ENCODE results near the gene AGMO. TPM values are rescaled to one million over a fixed set of nuclear protein-coding genes. Genes with fewer than 3 reads are reported as not detected.

AGMO gene
- total and polyA plus RNA-seq, 10 of the 15 experiments (the other 5 are each of a cell fraction or from before 2014, with no cell fraction given), result 0.11 to 0.29 TPM; not detected in 8

DNA sequence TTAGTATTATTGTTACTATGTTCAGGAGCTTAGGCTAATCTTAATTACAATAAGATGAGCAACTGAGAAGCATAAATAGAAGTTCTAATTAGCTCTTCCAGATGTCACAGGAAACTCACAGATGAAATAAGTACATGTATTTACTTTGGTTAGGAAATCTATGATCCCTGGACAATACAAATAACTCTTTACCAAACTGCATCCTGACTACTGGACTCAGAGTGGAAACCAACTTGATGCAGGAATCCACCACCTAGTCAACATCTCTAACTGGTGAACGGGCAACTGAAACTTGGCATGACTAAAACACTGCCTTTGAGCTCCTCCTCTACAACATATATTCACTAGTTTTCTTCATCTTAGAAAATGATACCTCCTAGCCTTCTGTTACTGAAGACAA lies 193.2 kb downstream of the AGMO start:
- WGBS (ENCODE audit: insufficient coverage, insufficient replicate concordance, low lambda C conversion rate, missing lambda C conversion rate), result 0% methylated on average over 1 of the region's 1 CpG

More for the DNA sequence above, 193.2 kb downstream of the AGMO start:
- FAIRE-seq (no peak), DNase-seq (ENCODE audit: low read depth, low spot score) (no peak), ATAC-seq (no peak)
- H3K27me3 ChIP-seq (replicated peaks in 1 of 2; ENCODE audit: control insufficient read depth in 2 of 2, insufficient read depth in 2 of 2, low read length in 1 of 2), result no peaks in the 10 kb centered on the region
- in situ Hi-C loops (cut with MboI), result no loop called here
- SMC1A ChIA-PET (ENCODE audit: uncharacterized antibody, unreplicated experiment), result no interaction called here
- POLR2A ChIA-PET, result interaction anchor here (1.5 kb wide), 1 partner anchor 9 kb away, joined by 3 read pairs; no protein-coding TSS in a partner anchor
- RAD21 ChIA-PET (ENCODE audit: unreplicated experiment), result no interaction called here
- no peak overlapping the region for H3K9ac ChIP-seq (ENCODE audit: control insufficient read depth, insufficient read depth, low read length)
- TF ChIP-seq LARP7 (IDR thresholded peaks at IDR 0.05) (no peak), FOXK2 (IDR thresholded peaks at IDR 0.05) (no peak), BMI1 (IDR thresholded peaks at IDR 0.05; ENCODE audit: borderline replicate concordance) (no peak), IRF4 (IDR thresholded peaks at IDR 0.05; ENCODE audit: low read depth, low read length) (no peak), ZNF622 (IDR thresholded peaks at IDR 0.05) (no peak), BCL11A (IDR thresholded peaks at IDR 0.05; ENCODE audit: low read depth, low read length) (no peak), IKZF2 (IDR thresholded peaks at IDR 0.05) (no peak), SUPT20H (IDR thresholded peaks at IDR 0.05; ENCODE audit: borderline replicate concordance, control insufficient read depth, low read depth, low read length) (no peak)
- TF ChIP-seq, protein P1, sequence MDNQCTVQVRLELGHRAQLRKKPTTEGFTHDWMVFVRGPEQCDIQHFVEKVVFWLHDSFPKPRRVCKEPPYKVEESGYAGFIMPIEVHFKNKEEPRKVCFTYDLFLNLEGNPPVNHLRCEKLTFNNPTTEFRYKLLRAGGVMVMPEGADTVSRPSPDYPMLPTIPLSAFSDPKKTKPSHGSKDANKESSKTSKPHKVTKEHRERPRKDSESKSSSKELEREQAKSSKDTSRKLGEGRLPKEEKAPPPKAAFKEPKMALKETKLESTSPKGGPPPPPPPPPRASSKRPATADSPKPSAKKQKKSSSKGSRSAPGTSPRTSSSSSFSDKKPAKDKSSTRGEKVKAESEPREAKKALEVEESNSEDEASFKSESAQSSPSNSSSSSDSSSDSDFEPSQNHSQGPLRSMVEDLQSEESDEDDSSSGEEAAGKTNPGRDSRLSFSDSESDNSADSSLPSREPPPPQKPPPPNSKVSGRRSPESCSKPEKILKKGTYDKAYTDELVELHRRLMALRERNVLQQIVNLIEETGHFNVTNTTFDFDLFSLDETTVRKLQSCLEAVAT (IDR thresholded peaks at IDR 0.05), result no peak
- TF ChIP-seq, protein P2, sequence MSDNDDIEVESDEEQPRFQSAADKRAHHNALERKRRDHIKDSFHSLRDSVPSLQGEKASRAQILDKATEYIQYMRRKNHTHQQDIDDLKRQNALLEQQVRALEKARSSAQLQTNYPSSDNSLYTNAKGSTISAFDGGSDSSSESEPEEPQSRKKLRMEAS (IDR thresholded peaks at IDR 0.05; ENCODE audit: low read depth, low read length), result no peak
- TF ChIP-seq, protein P3, sequence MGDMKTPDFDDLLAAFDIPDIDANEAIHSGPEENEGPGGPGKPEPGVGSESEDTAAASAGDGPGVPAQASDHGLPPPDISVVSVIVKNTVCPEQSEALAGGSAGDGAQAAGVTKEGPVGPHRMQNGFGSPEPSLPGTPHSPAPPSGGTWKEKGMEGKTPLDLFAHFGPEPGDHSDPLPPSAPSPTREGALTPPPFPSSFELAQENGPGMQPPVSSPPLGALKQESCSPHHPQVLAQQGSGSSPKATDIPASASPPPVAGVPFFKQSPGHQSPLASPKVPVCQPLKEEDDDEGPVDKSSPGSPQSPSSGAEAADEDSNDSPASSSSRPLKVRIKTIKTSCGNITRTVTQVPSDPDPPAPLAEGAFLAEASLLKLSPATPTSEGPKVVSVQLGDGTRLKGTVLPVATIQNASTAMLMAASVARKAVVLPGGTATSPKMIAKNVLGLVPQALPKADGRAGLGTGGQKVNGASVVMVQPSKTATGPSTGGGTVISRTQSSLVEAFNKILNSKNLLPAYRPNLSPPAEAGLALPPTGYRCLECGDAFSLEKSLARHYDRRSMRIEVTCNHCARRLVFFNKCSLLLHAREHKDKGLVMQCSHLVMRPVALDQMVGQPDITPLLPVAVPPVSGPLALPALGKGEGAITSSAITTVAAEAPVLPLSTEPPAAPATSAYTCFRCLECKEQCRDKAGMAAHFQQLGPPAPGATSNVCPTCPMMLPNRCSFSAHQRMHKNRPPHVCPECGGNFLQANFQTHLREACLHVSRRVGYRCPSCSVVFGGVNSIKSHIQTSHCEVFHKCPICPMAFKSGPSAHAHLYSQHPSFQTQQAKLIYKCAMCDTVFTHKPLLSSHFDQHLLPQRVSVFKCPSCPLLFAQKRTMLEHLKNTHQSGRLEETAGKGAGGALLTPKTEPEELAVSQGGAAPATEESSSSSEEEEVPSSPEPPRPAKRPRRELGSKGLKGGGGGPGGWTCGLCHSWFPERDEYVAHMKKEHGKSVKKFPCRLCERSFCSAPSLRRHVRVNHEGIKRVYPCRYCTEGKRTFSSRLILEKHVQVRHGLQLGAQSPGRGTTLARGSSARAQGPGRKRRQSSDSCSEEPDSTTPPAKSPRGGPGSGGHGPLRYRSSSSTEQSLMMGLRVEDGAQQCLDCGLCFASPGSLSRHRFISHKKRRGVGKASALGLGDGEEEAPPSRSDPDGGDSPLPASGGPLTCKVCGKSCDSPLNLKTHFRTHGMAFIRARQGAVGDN (IDR thresholded peaks at IDR 0.05), result no peak
- TF ChIP-seq, protein P4, sequence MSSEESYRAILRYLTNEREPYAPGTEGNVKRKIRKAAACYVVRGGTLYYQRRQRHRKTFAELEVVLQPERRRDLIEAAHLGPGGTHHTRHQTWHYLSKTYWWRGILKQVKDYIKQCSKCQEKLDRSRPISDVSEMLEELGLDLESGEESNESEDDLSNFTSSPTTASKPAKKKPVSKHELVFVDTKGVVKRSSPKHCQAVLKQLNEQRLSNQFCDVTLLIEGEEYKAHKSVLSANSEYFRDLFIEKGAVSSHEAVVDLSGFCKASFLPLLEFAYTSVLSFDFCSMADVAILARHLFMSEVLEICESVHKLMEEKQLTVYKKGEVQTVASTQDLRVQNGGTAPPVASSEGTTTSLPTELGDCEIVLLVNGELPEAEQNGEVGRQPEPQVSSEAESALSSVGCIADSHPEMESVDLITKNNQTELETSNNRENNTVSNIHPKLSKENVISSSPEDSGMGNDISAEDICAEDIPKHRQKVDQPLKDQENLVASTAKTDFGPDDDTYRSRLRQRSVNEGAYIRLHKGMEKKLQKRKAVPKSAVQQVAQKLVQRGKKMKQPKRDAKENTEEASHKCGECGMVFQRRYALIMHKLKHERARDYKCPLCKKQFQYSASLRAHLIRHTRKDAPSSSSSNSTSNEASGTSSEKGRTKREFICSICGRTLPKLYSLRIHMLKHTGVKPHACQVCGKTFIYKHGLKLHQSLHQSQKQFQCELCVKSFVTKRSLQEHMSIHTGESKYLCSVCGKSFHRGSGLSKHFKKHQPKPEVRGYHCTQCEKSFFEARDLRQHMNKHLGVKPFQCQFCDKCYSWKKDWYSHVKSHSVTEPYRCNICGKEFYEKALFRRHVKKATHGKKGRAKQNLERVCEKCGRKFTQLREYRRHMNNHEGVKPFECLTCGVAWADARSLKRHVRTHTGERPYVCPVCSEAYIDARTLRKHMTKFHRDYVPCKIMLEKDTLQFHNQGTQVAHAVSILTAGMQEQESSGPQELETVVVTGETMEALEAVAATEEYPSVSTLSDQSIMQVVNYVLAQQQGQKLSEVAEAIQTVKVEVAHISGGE (CRISPR knock-in tag; IDR thresholded peaks at IDR 0.05), result no peak
- H4K20me1 ChIP-seq (ENCODE audit: control insufficient read depth, insufficient read depth), result no peaks in the 10 kb centered on the region
- no peak overlapping the region for H2AFZ ChIP-seq (ENCODE audit: control insufficient read depth, low read depth, low read length)
- H3K36me3 ChIP-seq (ENCODE audit: control insufficient read depth in 2 of 2, insufficient read depth in 2 of 2, low read length in 1 of 2), result no peaks in the 10 kb centered on the region
- H3K9me3 ChIP-seq (replicated peaks; ENCODE audit: control insufficient read depth, insufficient read depth, low read length), result no peaks in the 10 kb centered on the region
- H3K4me1 ChIP-seq (ENCODE audit: control insufficient read depth, insufficient read depth, low read length), result no peaks in the 10 kb centered on the region
- no peak overlapping the region for H3K4me3 ChIP-seq
- H3K79me2 ChIP-seq (ENCODE audit: control insufficient read depth, insufficient read depth, low read length), result no peaks in the 10 kb centered on the region
- no peak overlapping the region for H3K27ac ChIP-seq (ENCODE audit: control insufficient read depth, insufficient read depth)
- BruUV-seq (replicated peaks), result no TSS peak
- no peak overlapping the region for H3K4me2 ChIP-seq (ENCODE audit: control insufficient read depth, insufficient read depth)
- intact Hi-C loops (cut with micrococcal nuclease; ENCODE audit: unreplicated experiment), result no loop called here
- CTCF ChIA-PET, result no interaction called here

All from GM12878 (cell line).